ENCODE measurements around the gene PWP2.
"Not testable (repeated sequence)": the region's sequence is repeated elsewhere in the genome, so short reads cannot be mapped to it uniquely, and the experiment has no call there.

Gene PWP2

DNA sequence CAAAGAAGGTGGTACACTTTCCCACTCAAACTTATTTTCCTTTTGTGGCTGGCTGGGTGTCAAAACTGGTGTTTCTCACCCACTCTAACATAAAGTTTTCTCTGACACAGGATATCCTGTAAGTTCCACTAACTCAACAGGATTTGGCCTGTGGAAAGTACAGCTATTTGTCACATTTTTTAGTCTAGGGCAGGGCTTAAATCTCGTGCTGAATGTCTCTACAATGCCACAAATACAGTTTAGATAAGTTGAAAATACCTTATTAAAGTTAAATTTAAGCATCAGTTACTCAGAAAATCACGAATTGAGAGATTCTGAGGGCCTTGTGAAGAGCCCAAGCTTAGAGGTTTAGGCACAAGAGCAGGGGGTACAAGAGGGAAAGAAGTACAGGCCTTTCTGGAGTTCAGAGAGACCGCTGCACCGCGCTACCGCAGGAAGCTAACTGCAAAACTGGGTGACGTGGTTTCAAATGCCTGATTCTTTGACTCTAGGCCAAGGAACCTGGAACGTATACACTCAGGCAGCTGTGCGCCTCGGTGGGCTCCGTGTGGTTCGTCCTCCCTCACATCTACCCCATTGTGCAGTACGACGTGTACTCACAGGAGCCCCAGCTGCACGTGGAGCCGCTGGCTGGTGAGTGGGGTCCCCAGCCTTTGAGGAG, 23.4 kb upstream of the PWP2 start:
- DNase-seq: no peak

DNA sequence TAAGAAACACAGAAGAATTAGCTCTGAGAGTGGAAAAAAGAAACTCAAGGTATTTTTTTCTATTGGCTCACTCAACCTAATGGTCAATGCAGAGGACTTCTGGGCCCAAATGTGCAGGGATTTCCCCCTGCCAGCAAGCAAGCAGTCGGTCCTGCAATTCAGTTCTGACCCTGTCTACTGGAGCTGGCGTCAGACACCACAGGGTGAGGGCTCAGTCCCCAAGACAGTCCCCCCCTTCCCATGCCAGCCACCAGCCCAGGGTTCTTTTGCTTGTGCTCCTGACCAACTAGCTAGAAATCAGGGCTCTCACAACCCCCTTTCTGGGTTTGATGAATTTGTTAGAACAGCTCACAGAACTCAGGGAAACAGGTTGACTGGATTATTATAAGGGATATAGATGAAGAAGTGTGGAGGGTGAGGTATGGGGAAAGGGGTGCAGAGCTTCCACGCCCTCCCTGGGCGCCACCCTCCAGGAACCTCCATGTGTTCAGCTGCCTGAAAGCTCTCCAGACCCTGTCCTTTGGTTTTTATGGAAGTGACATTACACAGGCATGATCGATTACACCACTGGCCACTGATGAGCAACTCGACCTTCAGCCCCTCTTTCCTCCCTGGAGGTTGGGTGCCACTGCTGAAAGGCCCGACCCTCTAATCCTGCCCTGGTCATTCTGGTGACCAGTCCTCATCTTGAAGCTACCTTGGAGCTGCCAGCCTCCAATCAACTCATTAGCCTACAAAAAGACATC, 22.5 kb upstream of the PWP2 start:
- DNase-seq: no peak

DNA sequence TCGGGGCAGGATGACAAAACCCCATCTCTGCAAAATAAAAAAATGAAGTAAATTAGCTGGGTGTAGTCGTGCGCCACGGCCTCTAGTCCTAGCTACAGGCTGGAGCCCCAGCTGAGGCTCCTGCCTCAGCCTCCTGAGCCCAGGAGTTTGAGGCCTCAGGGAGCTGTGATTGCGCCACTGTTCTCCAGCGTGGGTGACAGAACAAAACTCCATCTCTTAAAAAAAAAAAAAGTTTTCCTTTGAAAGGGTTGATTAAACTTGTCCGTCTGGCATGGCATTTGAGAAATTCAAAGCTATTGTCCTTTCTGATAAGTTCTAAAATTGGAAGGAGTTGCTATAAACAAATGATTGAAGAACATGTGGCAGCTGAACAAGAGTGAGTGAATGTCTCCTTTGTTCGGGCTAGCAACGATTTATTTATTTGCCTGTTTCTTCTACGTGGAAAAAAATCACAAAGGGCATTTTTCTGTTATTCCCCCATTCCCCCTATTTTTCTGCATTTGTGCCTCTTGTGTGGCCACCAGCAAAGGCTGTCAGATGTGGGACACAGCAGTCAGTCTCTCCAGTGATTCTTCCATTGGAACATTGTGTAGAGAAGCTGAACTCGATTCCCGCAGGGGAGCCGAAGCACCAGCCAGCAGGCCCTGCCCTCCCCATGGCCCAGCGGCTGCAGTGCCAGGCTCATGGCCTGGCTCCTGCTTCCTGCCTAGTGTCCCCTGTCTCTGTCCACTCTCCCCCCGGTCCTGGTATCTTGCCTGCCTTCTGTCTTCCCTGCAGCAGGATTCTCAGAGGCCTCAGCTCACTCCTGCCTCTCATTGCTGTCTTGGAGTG, 21.5 kb upstream of the PWP2 start:
- no peak for DNase-seq

DNA sequence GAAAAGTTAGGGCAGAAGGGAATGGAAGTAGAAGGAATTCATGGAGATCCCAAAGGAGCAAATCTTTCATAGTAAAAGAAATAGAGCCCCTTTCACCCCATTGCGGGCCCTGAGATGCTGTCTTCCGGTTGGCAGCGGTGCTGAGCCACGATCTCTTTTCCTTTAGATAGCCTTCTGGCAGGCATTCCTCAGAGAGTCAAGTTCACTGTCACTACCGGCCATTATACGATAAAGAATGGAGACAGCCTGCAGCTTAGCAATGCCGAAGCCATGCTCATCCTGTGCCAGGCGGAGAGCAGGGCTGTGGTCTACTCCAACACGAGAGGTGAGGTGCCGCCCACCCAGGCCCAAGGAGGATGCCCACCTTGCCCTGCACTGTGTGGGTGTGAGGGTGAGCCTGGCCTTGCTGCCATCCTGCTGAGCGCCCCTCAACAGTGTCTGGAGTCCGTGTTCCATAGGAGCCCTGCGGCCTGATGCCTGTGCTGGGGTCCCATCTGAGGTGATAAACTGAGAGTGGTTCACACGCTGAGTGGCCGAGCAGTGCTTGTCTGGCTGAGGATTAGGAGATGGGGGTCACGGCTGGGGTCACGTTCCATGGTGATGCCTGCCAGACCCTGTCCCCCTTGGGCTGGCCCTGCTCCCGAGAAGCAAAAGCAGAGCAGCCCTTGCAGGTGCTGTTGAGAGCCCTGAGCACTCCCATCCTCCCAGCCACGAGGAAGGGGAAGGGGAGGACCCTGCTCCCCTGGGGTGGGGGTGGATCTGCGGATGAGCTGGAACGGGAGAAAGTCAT, 20.4 kb upstream of the PWP2 start:
- DNase-seq: no peak

GRCh38 chr21:44087426-44088400, 19.5 kb upstream of the PWP2 start:
- peak; percentile 20 to 39 for DNase-seq

DNA sequence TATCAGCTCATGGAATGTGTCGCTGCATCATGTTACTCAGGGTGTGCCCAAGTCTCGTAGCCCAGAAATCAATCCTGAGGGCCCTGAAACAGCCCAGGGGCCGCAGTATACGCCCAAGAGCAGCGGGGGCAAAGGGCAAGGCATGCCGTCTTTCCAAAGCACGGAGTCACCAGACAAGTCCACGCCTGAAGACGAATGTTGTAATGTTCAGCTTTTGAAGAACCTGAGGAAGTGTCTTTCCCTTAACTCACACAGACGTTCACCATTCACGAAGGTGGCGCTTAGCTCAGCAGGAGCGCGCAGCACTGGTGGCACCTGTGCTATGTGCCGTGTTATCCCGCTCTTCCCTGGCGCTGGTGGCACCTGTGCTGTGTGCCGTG, 18.8 kb upstream of the PWP2 start:
- no peak for DNase-seq

- DNase-seq: peak; percentile 67 to 89
Observed at GRCh38 chr21:44089001-44089911, 17.9 kb upstream of the PWP2 start.

DNA sequence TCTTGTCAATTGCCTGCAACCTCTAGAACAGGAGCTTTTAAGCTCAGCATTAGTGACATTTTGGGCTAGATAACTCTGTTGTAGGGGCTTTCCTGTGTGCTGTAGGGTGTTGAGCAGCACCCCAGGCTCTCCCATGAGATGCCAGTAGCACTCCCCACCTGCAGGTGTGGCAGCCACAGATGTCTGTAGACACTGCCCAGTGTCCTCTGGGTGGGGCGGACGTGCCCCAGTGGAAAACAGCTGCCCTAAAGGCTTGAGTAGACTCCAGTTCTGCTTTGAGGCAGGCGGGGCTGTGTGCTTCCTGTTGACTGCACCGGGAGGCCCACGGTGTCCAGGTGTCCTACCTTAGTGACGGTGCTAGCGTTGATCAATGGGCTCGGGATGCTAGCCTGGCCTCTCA, 16.9 kb upstream of the PWP2 start:
- no peak for DNase-seq

GRCh38 chr21:44092211-44092610, 15.0 kb upstream of the PWP2 start:
- no peak for DNase-seq

- DNase-seq: no peak
Observed at GRCh38 chr21:44093761-44094160, 13.4 kb upstream of the PWP2 start.

- no peak for DNase-seq
Observed at GRCh38 chr21:44094832-44095231, 12.4 kb upstream of the PWP2 start.

DNA sequence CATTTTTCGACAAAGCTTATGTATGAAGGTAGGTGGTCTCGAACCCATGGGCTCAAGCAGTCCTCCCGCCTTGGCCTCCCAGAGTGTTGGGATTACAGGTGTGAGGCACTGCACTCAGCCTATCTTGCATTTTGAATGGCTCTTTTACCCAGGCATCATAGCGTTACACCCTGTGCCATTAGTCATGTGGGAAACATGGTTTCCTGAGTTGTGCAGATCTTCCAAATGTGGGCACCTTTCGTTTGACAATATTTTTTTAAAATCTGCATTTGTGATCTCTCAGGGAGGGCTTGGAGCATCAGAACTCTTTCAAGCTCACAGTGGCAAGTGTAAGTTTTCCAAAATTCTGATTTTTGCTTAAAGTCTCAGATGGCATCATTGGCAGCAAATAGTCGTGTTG, 8.7 kb upstream of the PWP2 start:
- DNase-seq: not testable (repeated sequence)

GRCh38 chr21:44098964-44099363, 8.2 kb upstream of the PWP2 start:
- not testable (repeated sequence) for DNase-seq

GRCh38 chr21:44107589-44107988, 390 bp downstream of the PWP2 start:
- not testable (repeated sequence) for DNase-seq

GRCh38 chr21:44113702-44114371, 6.6 kb downstream of the PWP2 start:
- not testable (repeated sequence) for DNase-seq

- DNase-seq: not testable (repeated sequence)
Observed at GRCh38 chr21:44122131-44122530, 14.9 kb downstream of the PWP2 start.

DNA sequence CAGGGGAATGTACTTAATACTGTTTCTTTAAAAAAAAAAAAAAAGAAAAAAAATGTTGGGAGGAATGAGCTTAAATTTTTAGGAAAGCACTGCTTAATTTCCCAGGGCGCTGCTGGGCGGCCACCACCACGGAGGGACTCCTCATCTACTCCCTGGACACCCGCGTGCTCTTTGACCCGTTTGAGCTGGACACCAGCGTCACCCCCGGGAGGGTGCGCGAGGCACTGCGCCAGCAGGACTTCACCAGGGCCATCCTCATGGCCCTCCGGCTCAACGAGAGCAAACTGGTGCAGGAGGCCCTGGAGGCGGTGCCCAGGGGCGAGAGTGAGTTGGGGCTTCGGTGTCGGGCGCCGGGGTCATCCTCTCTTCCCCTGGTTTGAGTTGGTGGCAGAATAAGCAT, 20.6 kb downstream of the PWP2 start:
- not testable (repeated sequence) for DNase-seq

GRCh38 chr21:44133715-44134057, 26.5 kb downstream of the PWP2 start:
- DNase-seq: not testable (repeated sequence)

GRCh38 chr21:44134732-44135131, 27.5 kb downstream of the PWP2 start:
- not testable (repeated sequence) for DNase-seq

- DNase-seq: not testable (repeated sequence)
Observed at GRCh38 chr21:44138039-44138438, 30.8 kb downstream of the PWP2 start.

Data from Kasumi-1 (cell line).